ENCODE results near the gene CEP350. TPM values are rescaled to one million over a fixed set of nuclear protein-coding genes. Genes with fewer than 3 reads are reported as not detected.
"Not testable (repeated sequence)": the region's sequence is repeated elsewhere in the genome, so short reads cannot be mapped to it uniquely, and the experiment has no call there.

The CEP350 gene
- polyA plus RNA-seq, 3 donors = 5.5 to 9.8 (median 5.8) TPM

DNA sequence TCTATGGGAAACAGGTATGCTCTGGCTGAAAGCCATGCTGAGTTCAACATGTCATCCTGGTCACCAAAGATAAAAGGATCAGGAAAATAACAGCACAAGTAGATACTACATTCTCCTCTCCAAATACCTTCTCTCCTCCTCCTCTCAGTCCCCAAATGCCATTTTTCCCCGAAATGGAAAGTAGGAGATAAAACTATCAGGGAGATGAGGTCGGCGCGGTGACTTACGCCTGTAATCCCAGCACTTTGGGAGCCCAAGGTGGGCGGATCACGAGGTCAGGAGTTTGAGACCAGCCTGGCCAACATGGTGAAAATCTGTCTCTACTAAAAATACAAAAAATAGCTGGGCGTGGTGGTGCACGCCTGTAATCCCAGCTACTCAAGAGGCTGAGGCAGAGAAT lies 179.1 kb downstream of the CEP350 start:
- 79 to 89% (median 85%) methylated on average over 9 of the region's 9 CpGs for WGBS, 3 donors
- H3K27ac ChIP-seq (ENCODE audit: low read depth, low read length) = not testable (repeated sequence)

DNA sequence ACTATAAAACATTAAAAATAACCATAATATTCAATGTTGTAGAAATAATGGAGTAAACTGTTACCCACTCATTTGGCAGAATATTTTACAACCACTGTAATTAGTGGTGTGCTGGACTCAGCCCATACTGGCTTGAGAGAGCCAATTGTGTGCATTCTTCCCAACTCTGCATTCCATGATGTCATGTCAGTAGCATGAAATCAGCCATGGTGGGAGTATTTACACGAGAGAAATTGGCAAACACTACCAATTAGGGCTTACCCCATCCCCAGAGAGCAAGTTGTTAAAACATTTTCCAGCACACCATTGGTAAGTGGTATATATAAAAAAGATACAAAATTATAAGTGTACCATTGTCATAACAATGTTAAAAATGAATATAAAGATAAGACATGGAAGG lies 180.9 kb downstream of the CEP350 start:
- WGBS, 3 donors = 34 to 45% (median 44%) methylated on average over 1 of the region's 1 CpG
- H3K27ac ChIP-seq (ENCODE audit: low read depth, low read length) = no peak overlapping the region

DNA sequence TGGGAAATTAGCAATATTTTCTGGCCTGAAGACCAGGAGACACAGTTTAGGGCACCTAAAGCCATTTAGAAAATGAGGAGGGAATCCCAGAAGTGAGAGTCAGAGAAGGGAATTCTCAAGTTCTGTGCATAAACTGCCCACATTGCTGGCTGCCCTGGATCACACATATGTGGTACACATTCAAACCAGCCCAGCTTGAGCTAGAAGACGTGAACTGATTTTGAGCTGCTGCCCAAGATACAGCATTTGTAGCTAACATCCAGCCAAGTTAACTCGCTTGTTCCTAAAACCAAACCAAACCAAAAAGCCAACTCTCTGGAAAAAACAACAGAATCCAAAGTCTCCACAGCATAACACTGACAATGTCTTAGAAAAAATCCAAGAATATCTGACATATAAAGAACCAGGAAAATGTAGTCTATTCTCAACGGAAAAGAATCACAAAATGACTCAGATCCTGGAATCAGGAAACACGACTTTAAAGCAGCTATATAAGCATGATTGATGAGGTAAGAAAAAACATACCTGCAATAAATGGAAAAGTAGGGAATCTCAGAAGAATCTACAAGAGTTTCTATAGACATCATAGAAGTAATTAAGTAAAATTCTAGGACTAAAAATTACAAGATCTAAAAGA lies 181.8 kb downstream of the CEP350 start:
- WGBS, 3 donors = 68 to 79% (median 72%) methylated on average over 4 of the region's 4 CpGs

DNA sequence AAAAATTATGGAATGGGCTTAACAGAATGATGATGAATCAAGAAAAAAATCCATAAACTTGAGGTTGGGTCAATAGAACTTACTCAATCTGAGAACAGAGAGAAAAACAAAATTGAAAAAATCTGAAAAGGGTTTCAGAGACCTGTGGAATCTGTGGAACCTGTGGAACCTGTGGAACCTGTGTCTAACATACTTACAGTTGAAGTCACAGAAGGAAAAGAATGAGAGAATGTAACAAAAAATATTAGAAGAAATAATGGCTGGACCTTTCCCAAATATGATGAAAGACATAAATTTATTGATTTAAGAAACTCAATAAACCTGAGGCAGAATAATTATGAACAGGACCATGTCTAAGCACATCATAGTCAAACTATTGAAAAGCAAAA lies 182.4 kb downstream of the CEP350 start:
- H3K27ac ChIP-seq (ENCODE audit: low read depth, low read length) = no peak overlapping the region

More for the DNA sequence above, 181.8 kb downstream of the CEP350 start:
- H3K27ac ChIP-seq (ENCODE audit: low read depth, low read length) = no peak overlapping the region

DNA sequence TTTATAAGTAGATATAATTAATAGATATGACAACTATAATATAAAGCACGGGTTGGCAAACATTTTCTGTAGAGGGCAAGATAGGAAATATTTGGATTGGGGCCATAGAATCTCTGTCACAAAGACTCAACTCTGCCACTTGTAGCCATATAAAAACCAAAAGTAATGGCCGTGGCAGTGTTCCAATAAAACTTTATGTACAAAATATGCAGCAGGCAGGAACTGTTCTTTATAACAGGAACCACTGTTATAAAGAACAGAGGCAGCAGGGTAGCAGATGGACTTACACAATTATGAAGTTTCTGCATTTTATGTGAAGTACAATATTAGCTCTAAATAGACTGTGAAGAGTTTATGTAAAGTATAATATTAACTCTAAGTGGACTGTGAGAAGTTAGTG lies 183.2 kb downstream of the CEP350 start:
- WGBS, 3 donors = 62 to 73% (median 70%) methylated on average over 2 of the region's 2 CpGs
- no peak overlapping the region for H3K27ac ChIP-seq (ENCODE audit: low read depth, low read length)

DNA sequence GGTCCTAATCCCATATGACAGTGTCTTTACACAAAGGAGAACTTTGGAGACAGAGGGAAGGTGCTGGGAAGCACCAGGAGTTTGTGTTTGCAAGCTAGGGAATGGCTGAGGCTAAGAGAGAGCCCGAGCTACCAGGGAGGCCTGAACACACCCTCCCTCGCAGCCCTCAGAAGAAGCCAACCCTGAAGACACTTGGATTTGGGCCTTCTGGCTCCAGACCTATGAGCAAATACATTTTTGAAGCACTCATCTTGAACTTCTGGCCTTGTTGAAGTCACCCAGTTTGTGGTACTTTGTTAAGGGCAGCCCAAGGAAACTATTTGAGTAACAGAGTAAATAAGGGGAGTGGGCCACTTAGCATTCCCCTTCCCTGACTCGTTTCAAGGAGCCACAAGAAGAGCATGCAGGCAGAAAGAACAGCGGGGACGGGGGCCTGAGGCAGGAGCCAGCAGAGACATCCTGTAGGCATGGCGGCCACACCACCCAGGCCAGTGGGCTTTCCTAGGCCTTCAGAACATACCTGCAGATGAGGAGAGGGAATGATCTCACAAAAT lies 186.8 kb downstream of the CEP350 start:
- 81 to 85% (median 82%) methylated on average over 6 of the region's 6 CpGs for WGBS, 3 donors

DNA sequence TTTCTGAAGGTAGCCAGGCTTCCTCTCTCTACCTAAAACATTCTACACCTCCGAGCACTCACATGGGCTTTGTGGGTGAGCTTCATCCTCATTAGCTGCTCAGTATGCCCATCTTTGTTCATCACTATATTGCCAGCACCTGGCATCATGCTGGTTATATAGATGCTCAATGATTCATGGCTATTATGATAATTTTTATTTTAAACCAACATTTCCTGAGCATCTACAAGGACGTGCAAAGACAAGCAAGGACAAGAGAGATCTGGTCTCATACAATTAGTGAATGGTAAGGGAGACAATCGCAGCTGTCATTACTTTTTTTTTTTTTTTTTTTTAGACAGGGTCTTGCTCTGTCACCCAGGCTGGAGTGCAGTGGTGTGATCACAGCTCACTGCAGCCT lies 188.7 kb downstream of the CEP350 start:
- 85 to 88% (median 86%) methylated on average over 3 of the region's 3 CpGs for WGBS, 3 donors
- H3K27ac ChIP-seq (ENCODE audit: low read depth, low read length) = no peak overlapping the region

More for the DNA sequence above, 186.8 kb downstream of the CEP350 start:
- no peak overlapping the region for H3K27ac ChIP-seq (ENCODE audit: low read depth, low read length)

DNA sequence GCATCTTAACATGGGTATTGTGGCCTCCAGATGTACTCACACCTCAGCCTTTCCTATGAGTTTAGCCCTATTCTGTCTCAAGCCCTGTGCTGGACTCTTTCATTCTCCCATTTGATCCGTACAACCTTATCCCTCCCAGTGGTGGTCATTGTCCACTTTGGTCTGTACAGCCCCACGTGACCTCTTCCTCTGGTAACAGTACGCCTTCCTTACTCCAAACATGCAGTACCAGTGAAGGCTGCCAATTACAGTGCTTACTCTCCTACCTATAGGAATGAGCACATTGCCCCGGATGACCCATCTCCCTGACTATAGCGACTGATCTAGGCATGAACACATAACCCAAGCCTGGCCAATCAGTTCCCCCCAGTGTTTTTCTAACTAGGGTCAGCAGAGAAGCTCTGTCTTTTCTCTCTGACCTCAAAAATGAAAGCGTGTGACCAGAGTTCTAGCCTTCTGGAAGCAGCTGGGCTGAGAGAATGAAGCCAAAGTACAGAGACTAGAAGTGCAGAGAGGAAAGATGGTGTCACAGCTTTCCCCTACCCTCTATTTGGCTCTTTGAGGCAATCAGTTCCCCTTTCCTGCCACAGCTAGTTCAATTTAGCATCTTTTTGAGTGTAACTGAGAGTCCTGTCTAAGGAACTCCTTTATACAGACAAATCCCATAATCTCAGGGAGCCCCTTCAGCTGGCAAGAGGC lies 190.2 kb downstream of the CEP350 start:
- H3K27ac ChIP-seq (ENCODE audit: low read depth, low read length) = no peak overlapping the region
- 59 to 74% (median 70%) methylated on average over 6 of the region's 6 CpGs for WGBS, 3 donors

DNA sequence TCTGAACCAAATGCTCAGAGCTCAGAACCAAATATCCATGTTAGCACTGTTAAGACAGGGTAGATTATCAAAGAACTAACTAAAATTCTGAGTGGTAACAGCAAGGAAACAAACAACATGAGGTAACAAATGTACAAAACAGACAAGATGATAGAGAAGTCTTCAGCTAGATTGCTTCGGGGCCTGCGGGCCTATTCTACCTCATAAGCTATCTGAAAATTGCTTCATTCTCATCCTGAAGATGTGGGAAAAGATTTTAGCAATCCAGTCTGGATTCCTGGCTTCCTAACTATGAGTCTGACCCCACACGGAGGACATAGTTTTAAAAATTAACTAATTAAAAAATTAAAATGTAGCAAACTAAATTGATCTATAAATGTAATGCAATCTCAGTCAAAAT lies 190.8 kb downstream of the CEP350 start:
- WGBS, 3 donors = 91 to 93% (median 92%) methylated on average over 3 of the region's 3 CpGs
- H3K27ac ChIP-seq (ENCODE audit: low read depth, low read length) = no peak overlapping the region

DNA sequence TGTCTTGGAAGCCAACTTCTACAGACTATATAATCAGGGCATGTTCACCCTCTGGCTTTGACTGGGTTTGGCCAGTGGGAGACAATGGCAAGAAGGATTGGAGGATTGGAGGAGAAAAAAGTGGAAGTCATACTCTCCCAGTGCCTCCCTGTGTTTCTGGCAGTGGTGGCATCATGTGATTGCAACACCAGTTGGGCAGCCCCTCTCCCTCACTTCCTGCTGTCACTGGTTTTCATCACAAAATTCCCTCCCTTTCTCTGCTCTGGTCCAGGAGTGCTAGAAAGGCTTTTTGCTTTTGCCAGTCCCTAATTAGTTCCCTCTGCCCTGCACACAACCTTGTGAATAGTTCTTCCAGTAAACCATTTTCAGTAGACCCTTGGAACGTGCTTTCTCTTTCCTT lies 196.4 kb downstream of the CEP350 start:
- H3K27ac ChIP-seq (ENCODE audit: low read depth, low read length) = no peak overlapping the region
- WGBS, 3 donors = 36 to 80% (median 58%) methylated on average over 1 of the region's 1 CpG

DNA sequence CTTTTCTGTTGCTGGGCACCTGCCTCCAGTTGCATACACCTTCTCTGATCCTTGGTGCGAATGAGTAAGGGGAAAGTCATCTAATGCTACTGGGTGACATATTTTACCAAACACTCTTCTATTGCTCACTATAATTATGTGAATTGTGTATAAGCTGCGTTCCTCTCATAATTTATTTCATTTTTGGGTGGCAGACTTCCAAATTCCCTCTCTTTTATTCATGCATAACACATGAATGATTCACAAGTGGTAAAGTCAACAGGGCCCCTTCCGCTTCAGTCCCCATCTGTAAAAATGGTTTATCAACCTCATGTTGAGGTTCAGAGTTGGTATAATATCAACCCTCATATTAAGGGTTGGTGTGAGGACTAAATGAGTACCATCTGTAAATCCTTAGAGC lies 196.9 kb downstream of the CEP350 start:
- WGBS, 3 donors = 75 to 79% (median 78%) methylated on average over 3 of the region's 3 CpGs
- H3K27ac ChIP-seq (ENCODE audit: low read depth, low read length) = no peak overlapping the region

DNA sequence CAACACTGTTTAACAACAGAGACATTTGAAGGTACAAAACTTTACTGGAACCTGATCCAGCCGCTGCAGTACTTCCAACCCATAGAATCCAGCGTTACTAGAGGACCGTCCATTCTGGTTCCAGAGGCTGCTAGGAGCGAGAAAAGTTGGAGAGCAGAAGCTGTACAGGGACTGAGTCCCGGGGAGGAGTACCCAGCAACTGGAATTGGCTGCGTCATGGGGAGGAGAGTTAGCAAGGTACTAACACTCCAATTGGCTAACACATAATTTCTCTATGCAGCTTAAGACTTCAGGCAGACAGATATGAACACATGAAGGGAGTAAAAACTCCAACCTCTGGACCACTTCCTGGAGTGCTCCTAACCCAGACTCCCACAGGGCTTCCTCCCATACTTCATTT lies 198.0 kb downstream of the CEP350 start:
- WGBS, 3 donors = 84 to 94% (median 89%) methylated on average over 6 of the region's 6 CpGs
- no peak overlapping the region for H3K27ac ChIP-seq (ENCODE audit: low read depth, low read length)

DNA sequence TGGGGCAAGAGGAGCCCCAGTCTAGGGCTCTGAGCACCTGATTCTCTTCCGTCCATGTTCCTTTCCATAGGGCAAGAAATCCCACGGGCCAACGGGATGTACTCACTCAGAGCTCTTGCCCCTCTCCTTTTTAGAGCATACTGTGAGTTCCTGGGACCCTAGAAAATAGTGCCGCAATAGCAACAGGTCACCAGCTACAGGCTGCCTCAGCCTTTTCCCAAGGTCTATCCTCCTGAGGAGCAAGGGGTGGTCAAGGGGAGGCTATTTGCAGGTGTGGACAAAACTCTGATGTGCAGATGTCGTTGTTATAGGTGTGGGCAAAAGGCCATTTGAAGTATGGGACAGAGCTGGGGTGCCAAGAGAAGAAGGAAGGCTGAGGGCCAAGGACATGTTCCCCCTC lies 198.4 kb downstream of the CEP350 start:
- H3K27ac ChIP-seq (ENCODE audit: low read depth, low read length) = no peak overlapping the region
- WGBS, 3 donors = 87 to 97% (median 94%) methylated on average over 5 of the region's 5 CpGs

DNA sequence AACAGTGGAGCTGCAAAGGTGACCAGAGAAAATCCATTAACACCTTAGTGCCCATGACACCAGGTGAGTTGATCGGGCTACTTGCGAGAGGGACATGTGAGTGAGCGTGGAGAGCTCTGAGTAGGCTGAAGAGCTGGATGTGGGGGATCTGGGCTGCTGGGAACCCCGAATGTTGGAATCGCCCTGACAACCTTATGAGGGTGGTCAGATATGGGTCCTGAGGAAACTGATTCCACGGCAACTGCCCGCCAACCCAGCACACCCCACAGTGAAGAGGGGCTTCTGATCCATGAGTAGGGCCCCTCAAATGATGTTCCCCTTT lies 199.4 kb downstream of the CEP350 start:
- H3K27ac ChIP-seq (ENCODE audit: low read depth, low read length) = no peak overlapping the region
- 10 to 21% (median 11%) methylated on average over 7 of the region's 7 CpGs for WGBS, 3 donors

DNA sequence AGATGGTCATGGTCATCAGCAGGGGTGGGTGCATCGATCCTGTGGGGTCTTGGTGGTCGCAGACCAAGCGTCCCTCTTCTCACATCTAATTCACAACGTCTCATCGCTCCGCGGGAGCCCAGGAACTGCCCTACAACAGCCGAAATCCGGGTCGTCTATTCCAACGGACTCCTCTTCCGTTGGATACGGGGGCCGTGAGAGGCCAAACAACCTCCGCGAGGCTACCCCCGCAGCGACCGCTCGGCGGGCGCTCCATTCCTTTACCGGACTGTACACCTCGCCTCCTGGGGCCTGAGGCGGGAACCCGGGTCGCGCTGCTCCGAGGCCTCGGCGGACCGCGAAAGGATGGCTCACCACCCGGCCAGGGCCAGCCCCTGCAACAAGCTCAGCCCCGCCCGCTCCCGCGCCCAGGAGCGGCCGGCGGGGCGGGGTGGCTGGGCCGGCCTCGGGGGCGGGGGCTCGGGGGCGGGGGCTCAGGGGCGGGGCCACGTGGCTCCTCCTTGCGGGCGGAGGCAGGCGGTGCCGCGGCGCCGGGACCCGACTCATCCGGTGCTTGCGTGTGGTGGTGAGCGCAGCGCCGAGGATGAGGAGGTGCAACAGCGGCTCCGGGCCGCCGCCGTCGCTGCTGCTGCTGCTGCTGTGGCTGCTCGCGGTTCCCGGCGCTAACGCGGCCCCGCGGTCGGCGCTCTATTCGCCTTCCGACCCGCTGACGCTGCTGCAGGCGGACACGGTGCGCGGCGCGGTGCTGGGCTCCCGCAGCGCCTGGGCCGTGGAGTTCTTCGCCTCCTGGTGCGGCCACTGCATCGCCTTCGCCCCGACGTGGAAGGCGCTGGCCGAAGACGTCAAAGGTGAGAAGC lies 199.9 kb downstream of the CEP350 start, which contains the start of gene QSOX1:
TSS of gene QSOX1 (plus strand) at position 545 of the 857 bp plus-strand sequence. CDS start at position 584, 39 bp downstream.
- WGBS, 3 donors = 0 to 1% (median 0%) methylated on average over 54 to 100 of the region's 100 CpGs
- no peak within 1 kb of the TSS for H3K27ac ChIP-seq (ENCODE audit: low read depth, low read length)

DNA sequence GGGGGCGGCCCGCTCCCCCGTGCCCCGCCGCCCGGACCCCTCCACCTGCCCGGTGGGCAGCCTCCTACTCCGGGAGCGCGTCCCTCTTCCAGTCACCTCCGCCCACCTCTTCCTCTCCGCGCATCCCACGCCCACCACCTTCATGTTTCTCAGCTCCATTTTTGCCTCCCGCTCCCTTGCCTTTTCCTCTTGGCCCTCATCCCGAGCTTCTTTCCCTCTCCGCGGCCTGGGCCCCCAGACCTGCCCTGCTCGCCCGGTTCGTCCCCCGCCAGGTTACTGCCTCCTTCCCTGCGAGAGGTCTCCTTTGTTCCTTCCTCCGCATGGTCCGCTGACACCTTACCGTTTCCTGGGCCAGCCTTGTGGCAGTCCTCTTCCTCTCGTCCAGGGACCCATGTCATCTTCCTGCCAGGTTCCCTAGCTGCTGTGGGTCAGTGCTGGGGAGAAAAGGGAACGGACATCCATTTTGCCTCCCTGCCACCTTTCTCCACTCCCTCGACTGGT lies 200.6 kb downstream of the CEP350 start:
- 1% methylated on average over 25 to 29 of the region's 29 CpGs for WGBS, 3 donors
- H3K27ac ChIP-seq (ENCODE audit: low read depth, low read length) = no peak overlapping the region

DNA sequence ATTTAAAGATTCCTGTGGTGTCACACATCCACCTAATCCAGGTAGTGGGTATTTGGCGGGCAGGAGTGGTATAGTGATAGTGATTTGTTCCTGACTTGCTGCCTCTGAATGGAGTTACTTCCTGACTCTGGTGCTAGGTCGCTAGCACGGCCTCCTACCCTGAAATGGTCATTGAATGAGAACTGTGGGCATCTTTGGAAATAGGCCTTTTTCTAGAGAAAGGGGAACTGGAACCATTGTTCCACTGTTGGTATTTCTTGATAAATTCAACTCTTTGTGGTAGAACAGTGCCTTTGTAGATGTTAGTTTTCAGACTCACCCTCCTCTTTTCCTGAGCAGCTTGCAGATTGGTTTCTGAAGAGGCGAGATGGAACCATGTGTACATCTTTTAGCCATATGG lies 201.6 kb downstream of the CEP350 start:
- no peak overlapping the region for H3K27ac ChIP-seq (ENCODE audit: low read depth, low read length)
- 67 to 74% (median 69%) methylated on average over 4 of the region's 4 CpGs for WGBS, 3 donors

DNA sequence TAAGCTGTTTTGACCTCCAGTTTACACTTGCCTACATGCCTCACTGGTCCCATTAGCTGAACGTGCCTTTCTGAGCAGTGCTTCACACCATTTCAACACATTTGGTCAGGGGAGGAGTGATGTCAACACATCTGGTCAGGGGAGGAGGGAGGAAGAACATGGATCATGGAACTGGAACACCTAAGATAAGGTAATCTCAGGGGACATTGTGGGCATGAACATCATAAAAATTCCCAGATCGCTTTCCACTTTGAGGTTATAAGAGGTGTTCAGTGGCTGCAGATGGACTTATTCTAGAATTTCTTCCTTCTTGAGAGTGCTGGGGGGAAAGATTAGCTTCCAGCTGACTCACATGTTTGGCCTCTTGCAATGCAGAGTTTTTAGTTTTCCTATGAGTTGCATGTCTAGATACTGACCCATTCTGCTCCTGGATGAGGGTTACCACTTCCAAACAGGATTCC lies 202.1 kb downstream of the CEP350 start:
- 42 to 75% (median 74%) methylated on average over 2 of the region's 2 CpGs for WGBS, 3 donors
- H3K27ac ChIP-seq (ENCODE audit: low read depth, low read length) = no peak overlapping the region

DNA sequence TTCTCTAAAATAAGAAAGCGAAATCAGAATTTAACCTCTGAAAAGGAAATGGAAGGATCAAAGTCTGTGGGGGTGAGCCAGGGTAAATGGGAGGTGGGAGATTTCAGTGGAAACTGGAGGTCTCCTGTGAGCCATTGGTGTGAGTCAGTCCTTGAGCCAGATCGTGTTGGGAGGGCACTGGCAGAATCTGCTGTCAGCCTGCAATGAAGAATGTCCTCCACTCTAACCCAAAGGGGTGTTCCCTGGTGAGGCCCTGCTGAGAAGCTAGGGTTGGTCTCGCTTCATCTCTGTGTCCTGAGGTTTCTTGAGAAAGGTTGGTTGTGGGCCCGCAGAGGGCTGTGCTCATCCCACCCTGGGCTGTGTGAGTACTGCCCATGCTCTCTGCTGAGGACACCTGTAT lies 202.5 kb downstream of the CEP350 start:
- H3K27ac ChIP-seq (ENCODE audit: low read depth, low read length) = no peak overlapping the region
- WGBS, 3 donors = 40 to 89% (median 79%) methylated on average over 4 of the region's 4 CpGs
